IMR-90 (cell line): ENCODE measurements around the gene NRDC. TPM values are rescaled to one million over a fixed set of nuclear protein-coding genes. Genes with fewer than 3 reads are reported as not detected.

Experiments used
- ATAC-seq: fragments of 200-7000 bp; cut with Tn5 transposase; 2 replicates; pipeline ENCODE4 v1.9.1; 2020; ENCODE audit warnings: low read depth, mild to moderate bottlenecking, moderate library complexity
- BruUV-seq: library from RNA; stranded (reverse); fragments of 400-500 nt; replicated peaks from 2 replicates; lab custom pipeline; 2021; lab: Mats Ljungman, UMichigan
- CTCF ChIA-PET: fragments of 300-600 bp; formaldehyde crosslinking; extraction: SDS; loops from one replicate; lab custom pipeline; 2021; ENCODE audit warnings: antibody characterized with exemption; lab: Yijun Ruan, JAX
- POLR2A ChIA-PET: fragments of 300-600 bp; sonication (Branson Sonifier 250); formaldehyde crosslinking; loops from one replicate; lab custom pipeline; 2022; ENCODE audit warnings: antibody characterized with exemption; ENCODE audit not compliant: unreplicated experiment; lab: Charles Lee
- DNase-seq: peaks from one replicate; pipeline ENCODE4 v3.0.0; 2013
- H2AFZ ChIP-seq: replicated peaks from 2 replicates; pipeline ENCODE3; 2013; ENCODE audit warnings: low read length, mild to moderate bottlenecking; ENCODE audit not compliant: poor library complexity
- H2AK5ac ChIP-seq: 2 replicates; pipeline ENCODE4 v1.6.1; 2013; ENCODE audit warnings: low read depth, low read length, inconsistent platforms
- H2AK9ac ChIP-seq: replicated peaks from 2 replicates; pipeline ENCODE3; 2013; ENCODE audit warnings: mild to moderate bottlenecking, low read depth, low read length, moderate library complexity; ENCODE audit not compliant: poor library complexity
- H2BK120ac ChIP-seq: 2 replicates; pipeline ENCODE4 v1.6.1; 2013; ENCODE audit warnings: low read depth, low read length, inconsistent platforms
- H2BK15ac ChIP-seq: 3 replicates; pipeline ENCODE4 v1.6.1; 2013; ENCODE audit warnings: low read depth, low read length, inconsistent platforms
- H2BK20ac ChIP-seq: 2 replicates; pipeline ENCODE4 v1.6.1; 2013; ENCODE audit warnings: low read depth, mild to moderate bottlenecking, inconsistent platforms, low read length, moderate library complexity
- H2BK5ac ChIP-seq: 2 replicates; pipeline ENCODE4 v1.6.1; 2013; ENCODE audit warnings: mild to moderate bottlenecking, low read depth, low read length, inconsistent platforms; ENCODE audit not compliant: poor library complexity, severe bottlenecking
- H3K14ac ChIP-seq: replicated peaks from 2 replicates; pipeline ENCODE4 v1.6.1; 2013; ENCODE audit warnings: low read depth, low read length, inconsistent platforms
- H3K18ac ChIP-seq: 2 replicates; pipeline ENCODE4 v1.6.1; 2013; ENCODE audit warnings: low read depth, low read length, control low read depth
- H3K23ac ChIP-seq: 2 replicates; pipeline ENCODE4 v1.6.1; 2013; ENCODE audit warnings: low read depth, low read length, inconsistent platforms
- H3K27ac ChIP-seq: 2 replicates; pipeline ENCODE4 v1.5.1; 2013; ENCODE audit warnings: mild to moderate bottlenecking, control low read depth, low read length; ENCODE audit not compliant: insufficient read depth
- H3K27me3 ChIP-seq: 2 replicates; pipeline ENCODE4 v1.6.1; 2013; ENCODE audit warnings: low read length; ENCODE audit not compliant: control insufficient read depth, insufficient read depth
- H3K36me3 ChIP-seq: 2 replicates; pipeline ENCODE4 v1.6.1; 2013; ENCODE audit warnings: low read length, mixed read lengths; ENCODE audit not compliant: control insufficient read depth, insufficient read depth
- H3K4ac ChIP-seq: 2 replicates; pipeline ENCODE4 v1.6.1; 2013; ENCODE audit warnings: low read depth, low read length, inconsistent platforms
- H3K4me1 ChIP-seq: 2 replicates; pipeline ENCODE4 v1.6.1; 2013; ENCODE audit warnings: low read length, mixed read lengths; ENCODE audit not compliant: control insufficient read depth, insufficient read depth
- H3K4me2 ChIP-seq: 2 replicates; pipeline ENCODE4 v1.6.1; 2013; ENCODE audit warnings: low read depth, mild to moderate bottlenecking, control low read depth, low read length, moderate library complexity
- H3K4me3 ChIP-seq: 2 replicates; pipeline ENCODE4 v1.5.1; 2013; ENCODE audit warnings: low read depth, mild to moderate bottlenecking, control low read depth, low read length, moderate library complexity; ENCODE audit not compliant: insufficient read depth
- H3K56ac ChIP-seq: 2 replicates; pipeline ENCODE4 v1.6.1; 2013; ENCODE audit warnings: low read length, inconsistent platforms; ENCODE audit not compliant: insufficient read depth; ENCODE audit errors: extremely low read depth
- H3K79me1 ChIP-seq, 2 experiments: 2 replicates each; pipeline ENCODE4 v1.6.1; 2013; ENCODE audit warnings: low read length in 2 of 2, inconsistent platforms in 1 of 2, low read depth in 1 of 2
- H3K9ac ChIP-seq: 2 replicates; pipeline ENCODE4 v1.6.1; 2013; ENCODE audit warnings: low read depth, low read length, control low read depth
- H3K9me1 ChIP-seq: 2 replicates; pipeline ENCODE4 v1.6.1; 2013; ENCODE audit warnings: low read length, inconsistent platforms; ENCODE audit not compliant: insufficient read depth
- H3K9me3 ChIP-seq: 2 replicates; pipeline ENCODE4 v1.6.1; 2013; ENCODE audit warnings: low read length; ENCODE audit not compliant: control insufficient read depth, insufficient read depth
- H4K20me1 ChIP-seq: 2 replicates; pipeline ENCODE4 v1.6.1; 2013; ENCODE audit warnings: low read length, inconsistent platforms; ENCODE audit not compliant: insufficient read depth
- H4K5ac ChIP-seq: 2 replicates; pipeline ENCODE4 v1.6.1; 2013; ENCODE audit warnings: mild to moderate bottlenecking, low read depth, low read length, control low read depth
- H4K8ac ChIP-seq, 2 experiments: 2 replicates each; pipeline ENCODE4 v1.6.1; 2013; ENCODE audit warnings: low read depth in 2 of 2, low read length in 2 of 2, control low read depth in 1 of 2, inconsistent platforms in 1 of 2
- H4K91ac ChIP-seq: 2 replicates; pipeline ENCODE4 v1.6.1; 2013; ENCODE audit warnings: low read depth, low read length, inconsistent platforms; ENCODE audit not compliant: insufficient read depth
- BHLHE40 ChIP-seq: fragments of 150-350 bp; IDR thresholded peaks from 2 replicates; pipeline ENCODE4 v1.6.1; 2016; ENCODE audit warnings: mild to moderate bottlenecking, low read depth, low read length
- CEBPB ChIP-seq: IDR thresholded peaks from 2 replicates; pipeline ENCODE4 v1.6.1; 2012; ENCODE audit warnings: low read depth, low read length, improper control_type of control experiment
- CHD1 ChIP-seq: IDR thresholded peaks from 2 replicates; pipeline ENCODE4 v1.6.1; 2012; ENCODE audit warnings: low read depth, low read length, improper control_type of control experiment
- CTCF ChIP-seq: conservative IDR thresholded peaks from 2 replicates; pipeline ENCODE4 v1.5.1; 2012; ENCODE audit warnings: mild to moderate bottlenecking, low read depth, low read length, improper control_type of control experiment
- ELK1 ChIP-seq: fragments of 150-350 bp; IDR thresholded peaks from 2 replicates; pipeline ENCODE4 v1.6.1; 2016; ENCODE audit warnings: low read depth, mild to moderate bottlenecking, low read length, moderate library complexity, borderline replicate concordance
- FOS ChIP-seq: fragments of 150-350 bp; IDR thresholded peaks from 2 replicates; pipeline ENCODE4 v1.6.1; 2016; ENCODE audit warnings: low read depth, low read length
- MAFK ChIP-seq: IDR thresholded peaks from 2 replicates; pipeline ENCODE4 v1.6.1; 2012; ENCODE audit warnings: low read depth, low read length, improper control_type of control experiment
- MAZ ChIP-seq: IDR thresholded peaks from 2 replicates; pipeline ENCODE4 v1.6.1; 2012; ENCODE audit warnings: low read depth, mild to moderate bottlenecking, low read length, improper control_type of control experiment, moderate library complexity, borderline replicate concordance
- MXI1 ChIP-seq: IDR thresholded peaks from 2 replicates; pipeline ENCODE4 v1.6.1; 2012; ENCODE audit warnings: low read depth, mild to moderate bottlenecking, low read length, moderate library complexity, borderline replicate concordance
- NFE2L2 ChIP-seq: fragments of 150-350 bp; IDR thresholded peaks from 2 replicates; pipeline ENCODE4 v1.6.1; 2016; ENCODE audit warnings: low read depth, mild to moderate bottlenecking, low read length
- POLR2A ChIP-seq: IDR thresholded peaks from 2 replicates; pipeline ENCODE4 v1.6.1; 2012; ENCODE audit warnings: mild to moderate bottlenecking, low read depth, low read length
- RAD21 ChIP-seq: IDR thresholded peaks from 2 replicates; pipeline ENCODE4 v1.6.1; 2012; ENCODE audit warnings: low read length, improper control_type of control experiment
- RCOR1 ChIP-seq: IDR thresholded peaks from 2 replicates; pipeline ENCODE4 v1.6.1; 2012; ENCODE audit warnings: mild to moderate bottlenecking, low read length, improper control_type of control experiment; ENCODE audit not compliant: insufficient replicate concordance
- RFX5 ChIP-seq: IDR thresholded peaks from 2 replicates; pipeline ENCODE4 v1.8.0; 2012; ENCODE audit warnings: low read depth, mild to moderate bottlenecking, low read length, moderate library complexity
- SMC3 ChIP-seq: fragments of 150-350 bp; IDR thresholded peaks from 2 replicates; pipeline ENCODE4 v1.6.1; 2016; ENCODE audit warnings: low read depth, mild to moderate bottlenecking, antibody characterized with exemption, low read length, moderate library complexity
- WGBS, 2 experiments: methylation state at CpG; one replicate each; pipeline versions ENCODE4 v1.1.5 to v1.1.7; 2013; ENCODE audit warnings: missing lambda C conversion rate in 2 of 2; ENCODE audit not compliant: insufficient read length in 1 of 2; ENCODE audit errors: extremely low coverage in 2 of 2; 5-methylcytosine and 5-hydroxymethylcytosine counted together
- dilution Hi-C: fragments of 300-500 bp; cut with HindIII; formaldehyde crosslinking; loops from one replicate; pipeline ENCODE4 v1.14.3; 2018; ENCODE audit warnings: low sequenced_read_pairs; ENCODE audit not compliant: unreplicated experiment
- in situ Hi-C: fragments of 300-500 bp; cut with MboI; formaldehyde crosslinking; loops from 3 replicates; pipeline ENCODE4 v1.14.3; 2019; ENCODE audit warnings: low sequenced_read_pairs, inconsistent platforms, mixed read lengths
- intact Hi-C: fragments of 100-400 bp; cut with micrococcal nuclease; formaldehyde crosslinking; loops from 2 replicates; pipeline ENCODE4 v1.10.0; 2022
- polyA plus RNA-seq, 3 experiments: library from polyadenylated mRNA; depleted of rRNA; stranded (reverse); fragments of >200 nt; gene quantifications; 2 replicates each; pipeline ENCODE4 v1.2.3, GENCODE V29; 2012; ENCODE audit warnings: low replicate concordance in 1 of 3
- total RNA-seq: library from RNA; depleted of rRNA; stranded (reverse); fragments of >200 nt; gene quantifications from 2 replicates; pipeline ENCODE4 v1.2.3, GENCODE V29; 2012
- TF ChIP-seq, protein P1 (sequence below): fragments of 150-350 bp; IDR thresholded peaks from 2 replicates; pipeline ENCODE4 v1.6.1; 2017; ENCODE audit warnings: mild to moderate bottlenecking, antibody characterized with exemption, low read length, low read depth

The NRDC gene
- total and polyA plus RNA-seq, 2 of the 4 experiments (the other 2 are of a cell fraction): 75.8 to 84.7 TPM

GRCh38 chr1:51843948-51844347, 34.6 kb downstream of the NRDC start:
- no peak overlapping the region for H3K4me2 ChIP-seq
- no peak overlapping the region for H2AK9ac ChIP-seq
- H3K36me3 ChIP-seq: peaks cover 10% of the 10 kb centered on the region
- WGBS, 2 experiments: no CpG with 5 or more reads among the region's 4 CpGs
- no peaks in the 10 kb centered on the region for H3K9me3 ChIP-seq
- H2BK15ac ChIP-seq: no peak overlapping the region
- no peak overlapping the region for H3K27ac ChIP-seq
- H3K14ac ChIP-seq: no peak overlapping the region
- H3K9ac ChIP-seq: no peak overlapping the region
- ATAC-seq (no peak), DNase-seq (no peak)
- POLR2A ChIA-PET: interaction anchor here (0.6 kb wide), 1 partner anchor 219 kb away, joined by 4 read pairs; no protein-coding TSS in a partner anchor
- intact Hi-C loops (no loop called here), dilution Hi-C loops (no loop called here), in situ Hi-C loops (no loop called here)
- H4K8ac ChIP-seq: no peak overlapping the region
- H2AK5ac ChIP-seq: no peak overlapping the region
- H3K79me1 ChIP-seq: peaks cover 34 to 56% of the 10 kb centered on the region in 2 experiments
- no peak overlapping the region for H2BK5ac ChIP-seq
- no peak overlapping the region for H3K23ac ChIP-seq
- H2AFZ ChIP-seq: no peak overlapping the region
- H3K56ac ChIP-seq: no peak overlapping the region
- H3K9me1 ChIP-seq: no peaks in the 10 kb centered on the region
- H4K91ac ChIP-seq: no peak overlapping the region
- no peak overlapping the region for H3K4ac ChIP-seq
- no TSS peak for BruUV-seq
- H3K4me1 ChIP-seq: no peaks in the 10 kb centered on the region; the same call in 1 of the 2 replicates
- H4K5ac ChIP-seq: no peak overlapping the region
- H3K27me3 ChIP-seq: no peaks in the 10 kb centered on the region
- no peak overlapping the region for H2BK120ac ChIP-seq
- CTCF ChIA-PET: interaction anchor here (0.6 kb wide), 1 partner anchor 319 kb away, joined by 3 read pairs; no protein-coding TSS in a partner anchor
- H3K4me3 ChIP-seq: no peak overlapping the region
- peaks cover 8% of the 10 kb centered on the region for H4K20me1 ChIP-seq
- H2BK20ac ChIP-seq: no peak overlapping the region
- TF ChIP-seq ELK1 (no peak), POLR2A (no peak), MAFK (no peak), MAZ (no peak), RAD21 (no peak), NFE2L2 (no peak), CTCF (no peak), RFX5 (no peak), FOS (no peak), BHLHE40 (no peak), RCOR1 (no peak), SMC3 (no peak), CEBPB (no peak), MXI1 (no peak), CHD1 (no peak)
- TF ChIP-seq, protein P1, sequence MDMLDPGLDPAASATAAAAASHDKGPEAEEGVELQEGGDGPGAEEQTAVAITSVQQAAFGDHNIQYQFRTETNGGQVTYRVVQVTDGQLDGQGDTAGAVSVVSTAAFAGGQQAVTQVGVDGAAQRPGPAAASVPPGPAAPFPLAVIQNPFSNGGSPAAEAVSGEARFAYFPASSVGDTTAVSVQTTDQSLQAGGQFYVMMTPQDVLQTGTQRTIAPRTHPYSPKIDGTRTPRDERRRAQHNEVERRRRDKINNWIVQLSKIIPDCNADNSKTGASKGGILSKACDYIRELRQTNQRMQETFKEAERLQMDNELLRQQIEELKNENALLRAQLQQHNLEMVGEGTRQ: no peak
- no peak overlapping the region for H3K18ac ChIP-seq
